ENCODE measurements around the gene TAPT1. TPM values are rescaled to one million over a fixed set of nuclear protein-coding genes. Genes with fewer than 3 reads are reported as not detected.

TAPT1 gene
- total RNA-seq, 1 donor from 2014 or later, result 25.3 TPM

DNA sequence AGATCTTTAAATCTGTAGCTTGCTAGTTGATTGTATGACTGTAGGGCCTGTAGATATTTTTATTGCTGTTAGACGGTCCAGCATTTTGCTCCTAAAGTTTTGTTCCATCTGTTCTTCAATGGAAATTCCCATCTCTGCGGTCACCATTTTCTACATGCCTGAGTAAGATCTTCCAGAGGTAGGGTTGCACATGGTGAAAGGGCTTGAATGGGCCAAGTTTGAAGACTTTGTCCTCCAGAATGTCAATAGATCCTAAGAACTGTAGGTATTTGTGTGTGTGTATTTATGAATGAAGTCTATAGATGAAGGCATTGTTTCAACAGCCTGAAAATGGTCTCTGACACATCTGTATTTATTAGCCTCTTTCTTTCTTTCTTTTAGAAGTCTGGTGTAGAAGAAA lies 22.3 kb upstream of the TAPT1 start:
- Histone ChIP-seq H3K4me1 (ENCODE audit: insufficient read depth, low read length) (peaks cover 15% of the 10 kb centered on the region), H3K9ac (ENCODE audit: low read length) (no peak overlapping the region), H4K20me1 (ENCODE audit: insufficient read depth, low read length) (no peaks in the 10 kb centered on the region), H3K36me3 (ENCODE audit: insufficient read depth, low read length) (no peaks in the 10 kb centered on the region), H3K4me2 (ENCODE audit: low read length) (no peak overlapping the region), H3K4me3 (ENCODE audit: insufficient read depth, low read depth, low read length) (no peak overlapping the region), H2AFZ (ENCODE audit: low read depth, low read length) (no peak overlapping the region), H3K79me2 (ENCODE audit: insufficient read depth, low read length) (no peaks in the 10 kb centered on the region), H3K27me3 (ENCODE audit: insufficient read depth, low read length) (no peaks in the 10 kb centered on the region), H3K9me3 (ENCODE audit: insufficient read depth, low read depth, low read length) (no peaks in the 10 kb centered on the region), H3K27ac (ENCODE audit: low read depth, low read length) (no peak overlapping the region)
- no peak overlapping the region for H3K27ac Mint-ChIP-seq (ENCODE audit: unreplicated experiment)
- peaks cover 28% of the 10 kb centered on the region for H3K4me1 Mint-ChIP-seq (ENCODE audit: low read depth, unreplicated experiment)
- H3K4me3 Mint-ChIP-seq (ENCODE audit: unreplicated experiment), result no peak overlapping the region
- H3K36me3 Mint-ChIP-seq (ENCODE audit: low read depth, unreplicated experiment), result peaks cover 8% of the 10 kb centered on the region
- FAIRE-seq, result no peak
- no peak for DNase-seq (ENCODE audit: low read depth)
- no peaks in the 10 kb centered on the region for H3K27me3 Mint-ChIP-seq (ENCODE audit: low read depth, unreplicated experiment)
- no peaks in the 10 kb centered on the region for H3K9me3 Mint-ChIP-seq (ENCODE audit: unreplicated experiment)
- no peak for TF ChIP-seq EZH2 (IDR thresholded peaks at IDR 0.05; ENCODE audit: insufficient read depth, low read length)
- TF ChIP-seq CTCF (IDR thresholded peaks at IDR 0.05; ENCODE audit: insufficient read depth, low read depth, low read length), result no peak

GRCh38 chr4:16245241-16245640 lies 19.0 kb upstream of the TAPT1 start:
- H3K79me2 ChIP-seq (ENCODE audit: insufficient read depth, low read length), result no peaks in the 10 kb centered on the region
- no peaks in the 10 kb centered on the region for H4K20me1 ChIP-seq (ENCODE audit: insufficient read depth, low read length)
- no peaks in the 10 kb centered on the region for H3K27me3 ChIP-seq (ENCODE audit: insufficient read depth, low read length)
- Mint-ChIP-seq H3K4me3 (ENCODE audit: unreplicated experiment) (no peak overlapping the region), H3K36me3 (ENCODE audit: low read depth, unreplicated experiment) (peaks cover 15% of the 10 kb centered on the region), H3K27me3 (ENCODE audit: low read depth, unreplicated experiment) (no peaks in the 10 kb centered on the region), H3K27ac (ENCODE audit: unreplicated experiment) (no peak overlapping the region), H3K4me1 (ENCODE audit: low read depth, unreplicated experiment) (peaks cover 9% of the 10 kb centered on the region), H3K9me3 (ENCODE audit: unreplicated experiment) (peaks cover 2% of the 10 kb centered on the region)
- DNase-seq (ENCODE audit: low read depth), result no peak
- H3K4me3 ChIP-seq (ENCODE audit: insufficient read depth, low read depth, low read length), result no peak overlapping the region
- H3K4me1 ChIP-seq (ENCODE audit: insufficient read depth, low read length), result peaks cover 1% of the 10 kb centered on the region
- FAIRE-seq, result no peak
- no peak overlapping the region for H3K9ac ChIP-seq (ENCODE audit: low read length)
- H3K9me3 ChIP-seq (ENCODE audit: insufficient read depth, low read depth, low read length), result no peaks in the 10 kb centered on the region
- H3K4me2 ChIP-seq (ENCODE audit: low read length), result no peak overlapping the region
- H3K27ac ChIP-seq (ENCODE audit: low read depth, low read length), result no peak overlapping the region
- TF ChIP-seq EZH2 (IDR thresholded peaks at IDR 0.05; ENCODE audit: insufficient read depth, low read length) (no peak), CTCF (IDR thresholded peaks at IDR 0.05; ENCODE audit: insufficient read depth, low read depth, low read length) (no peak)
- no peaks in the 10 kb centered on the region for H3K36me3 ChIP-seq (ENCODE audit: insufficient read depth, low read length)
- H2AFZ ChIP-seq (ENCODE audit: low read depth, low read length), result no peak overlapping the region

- FAIRE-seq, result no peak
- Histone ChIP-seq H3K79me2 (ENCODE audit: insufficient read depth, low read length) (no peaks in the 10 kb centered on the region), H3K9me3 (ENCODE audit: insufficient read depth, low read depth, low read length) (no peaks in the 10 kb centered on the region), H2AFZ (ENCODE audit: low read depth, low read length) (no peak overlapping the region), H3K4me3 (ENCODE audit: insufficient read depth, low read depth, low read length) (no peak overlapping the region), H3K4me1 (ENCODE audit: insufficient read depth, low read length) (no peaks in the 10 kb centered on the region), H3K4me2 (ENCODE audit: low read length) (no peak overlapping the region), H3K9ac (ENCODE audit: low read length) (no peak overlapping the region), H4K20me1 (ENCODE audit: insufficient read depth, low read length) (no peaks in the 10 kb centered on the region), H3K27me3 (ENCODE audit: insufficient read depth, low read length) (no peaks in the 10 kb centered on the region), H3K27ac (ENCODE audit: low read depth, low read length) (no peak overlapping the region), H3K36me3 (ENCODE audit: insufficient read depth, low read length) (no peaks in the 10 kb centered on the region)
- Mint-ChIP-seq H3K4me3 (ENCODE audit: unreplicated experiment) (no peak overlapping the region), H3K36me3 (ENCODE audit: low read depth, unreplicated experiment) (peaks cover 15% of the 10 kb centered on the region), H3K27ac (ENCODE audit: unreplicated experiment) (no peak overlapping the region), H3K9me3 (ENCODE audit: unreplicated experiment) (peaks cover 2% of the 10 kb centered on the region), H3K27me3 (ENCODE audit: low read depth, unreplicated experiment) (no peaks in the 10 kb centered on the region), H3K4me1 (ENCODE audit: low read depth, unreplicated experiment) (no peaks in the 10 kb centered on the region)
- no peak for DNase-seq (ENCODE audit: low read depth)
- TF ChIP-seq CTCF (IDR thresholded peaks at IDR 0.05; ENCODE audit: insufficient read depth, low read depth, low read length) (no peak), EZH2 (IDR thresholded peaks at IDR 0.05; ENCODE audit: insufficient read depth, low read length) (no peak)
These were observed 17.0 kb upstream of the TAPT1 start for GRCh38 chr4:16243285-16243684.
